22Rv1 (cell line): ENCODE results near the gene MKS1.

Source experiments
- H3K27ac ChIP-seq: fragments of 450-650 bp; 2 replicates; pipeline ENCODE4 v1.5.1; 2017
- CTCF ChIP-seq: fragments of 450-650 bp; IDR thresholded peaks from 2 replicates; pipeline ENCODE4 v1.5.1; 2017; ENCODE audit warnings: mild to moderate bottlenecking
- ZFX ChIP-seq: fragments of 450-650 bp; IDR thresholded peaks from 2 replicates; pipeline ENCODE4 v1.6.1; 2017; ENCODE audit warnings: antibody characterized with exemption, borderline replicate concordance

MKS1 gene

GRCh38 chr17:58189436-58190146 is 29.5 kb downstream of the MKS1 start:
- H3K27ac ChIP-seq: no peak overlapping the region
- TF ChIP-seq CTCF (no peak), ZFX (no peak)

DNA sequence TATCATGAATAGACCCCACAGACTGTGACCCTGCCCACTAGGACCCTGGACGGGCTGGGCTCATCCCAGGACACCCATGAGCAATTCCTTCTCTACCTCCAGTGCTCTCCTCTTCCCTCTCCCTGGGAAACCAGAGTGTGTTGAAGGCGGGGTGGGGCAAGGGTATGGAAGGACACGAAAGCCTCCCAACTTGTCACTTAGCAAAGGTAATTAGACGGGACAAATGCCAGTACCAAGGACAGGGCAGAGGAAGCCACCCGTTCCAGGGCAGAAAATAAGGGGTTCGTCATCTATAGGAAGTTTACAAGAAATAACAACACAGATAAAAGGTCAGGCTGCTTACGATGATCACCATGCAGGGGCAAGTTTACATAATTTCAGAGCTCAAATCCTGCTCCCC is 31.4 kb downstream of the MKS1 start:
- no peak for TF ChIP-seq CTCF
- no peak for TF ChIP-seq ZFX
- no peak overlapping the region for H3K27ac ChIP-seq

GRCh38 chr17:58187063-58187462 is 32.0 kb downstream of the MKS1 start:
- TF ChIP-seq CTCF (no peak), ZFX (no peak)
- no peak overlapping the region for H3K27ac ChIP-seq

DNA sequence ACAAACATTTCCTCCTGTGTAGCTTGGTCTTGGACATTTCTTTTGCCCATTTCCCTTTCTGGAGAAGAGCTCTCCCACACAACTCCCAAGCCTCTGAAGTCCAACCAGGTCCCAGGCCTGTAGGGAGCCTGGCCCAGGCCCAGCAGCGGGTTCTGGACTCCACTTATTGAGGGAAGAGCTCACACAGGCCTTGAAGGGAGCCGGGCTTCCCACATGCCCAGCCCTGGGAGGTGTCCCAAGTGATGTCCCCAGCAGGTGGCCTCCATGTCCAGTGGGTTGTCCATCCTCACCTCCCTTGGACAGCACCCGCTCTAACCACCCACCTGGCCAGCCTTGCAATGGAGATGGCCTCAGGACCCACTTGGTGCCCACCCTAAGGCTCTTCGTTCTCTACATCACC is 32.5 kb downstream of the MKS1 start:
- TF ChIP-seq ZFX: no peak

GRCh38 chr17:58184986-58185761 is 33.9 kb downstream of the MKS1 start:
- H3K27ac ChIP-seq: no peak overlapping the region

More for the DNA sequence above, 32.5 kb downstream of the MKS1 start:
- H3K27ac ChIP-seq: no peak overlapping the region

DNA sequence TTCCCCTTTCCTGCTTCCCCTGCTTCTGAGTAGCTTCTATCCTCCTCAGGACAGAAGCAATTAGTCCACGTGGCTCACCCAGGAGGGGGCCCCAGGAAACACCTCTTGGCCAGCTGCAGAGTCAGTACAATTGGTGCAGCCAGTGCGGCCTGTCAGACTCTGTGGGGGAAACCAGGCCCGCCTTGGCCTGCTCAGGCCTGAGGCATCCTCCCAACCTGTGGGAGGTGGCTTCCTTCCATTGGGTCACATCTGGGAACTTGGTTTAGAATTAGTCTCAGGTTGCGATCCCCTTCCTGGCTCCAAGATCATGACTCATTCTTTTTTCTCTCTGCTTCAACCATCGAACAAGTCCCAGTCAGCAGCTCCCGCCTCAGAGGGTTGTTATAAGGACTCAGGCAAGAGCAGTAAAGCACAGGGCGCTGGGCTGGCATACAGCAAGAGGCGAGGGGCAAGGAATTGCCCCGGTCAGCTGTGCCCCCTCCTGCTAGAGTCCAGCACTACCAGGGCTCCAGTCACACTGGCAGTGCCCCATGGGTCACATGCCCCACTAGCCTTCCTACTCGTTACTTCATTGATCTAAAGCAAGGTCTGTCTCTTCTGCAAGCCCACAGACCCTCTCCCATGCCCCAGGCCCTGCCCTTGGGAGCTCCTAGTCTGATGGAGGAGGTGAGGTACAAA is 34.6 kb downstream of the MKS1 start:
- no peak for TF ChIP-seq ZFX
- TF ChIP-seq CTCF: no peak
- H3K27ac ChIP-seq: no peak overlapping the region

More at GRCh38 chr17:58184986-58185761, 33.9 kb downstream of the MKS1 start:
- TF ChIP-seq CTCF: no peak
- no peak for TF ChIP-seq ZFX

DNA sequence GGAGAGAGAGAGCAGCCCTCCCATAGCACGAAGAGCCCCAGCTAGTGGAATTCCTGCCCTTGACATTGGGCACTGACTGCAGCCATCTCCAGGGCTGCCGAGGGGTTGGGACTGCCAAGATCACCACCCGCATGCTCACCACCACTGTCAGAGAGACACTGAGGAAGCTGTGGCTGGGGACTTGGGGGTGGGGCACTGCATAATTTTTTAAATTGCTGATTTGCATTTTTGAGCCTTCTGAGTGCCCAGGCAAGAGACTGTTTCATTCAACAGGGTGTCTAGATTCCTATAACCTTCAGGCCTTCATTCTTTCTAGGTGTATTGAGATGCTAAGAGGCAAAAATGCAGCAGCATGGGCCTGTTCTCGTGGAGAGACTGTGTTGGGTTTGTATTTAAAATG is 35.5 kb downstream of the MKS1 start:
- TF ChIP-seq ZFX: no peak
- no peak for TF ChIP-seq CTCF
- no peak overlapping the region for H3K27ac ChIP-seq
